Smooth muscle cell of the brain vasculature (primary cell): ENCODE data around the gene WNT7B.

ENCODE experiments used
- DNase-seq: peaks from one replicate; pipeline ENCODE4 v3.0.0-alpha.2; 2012; ENCODE audit warnings: low read depth, low spot score

The WNT7B gene

DNA sequence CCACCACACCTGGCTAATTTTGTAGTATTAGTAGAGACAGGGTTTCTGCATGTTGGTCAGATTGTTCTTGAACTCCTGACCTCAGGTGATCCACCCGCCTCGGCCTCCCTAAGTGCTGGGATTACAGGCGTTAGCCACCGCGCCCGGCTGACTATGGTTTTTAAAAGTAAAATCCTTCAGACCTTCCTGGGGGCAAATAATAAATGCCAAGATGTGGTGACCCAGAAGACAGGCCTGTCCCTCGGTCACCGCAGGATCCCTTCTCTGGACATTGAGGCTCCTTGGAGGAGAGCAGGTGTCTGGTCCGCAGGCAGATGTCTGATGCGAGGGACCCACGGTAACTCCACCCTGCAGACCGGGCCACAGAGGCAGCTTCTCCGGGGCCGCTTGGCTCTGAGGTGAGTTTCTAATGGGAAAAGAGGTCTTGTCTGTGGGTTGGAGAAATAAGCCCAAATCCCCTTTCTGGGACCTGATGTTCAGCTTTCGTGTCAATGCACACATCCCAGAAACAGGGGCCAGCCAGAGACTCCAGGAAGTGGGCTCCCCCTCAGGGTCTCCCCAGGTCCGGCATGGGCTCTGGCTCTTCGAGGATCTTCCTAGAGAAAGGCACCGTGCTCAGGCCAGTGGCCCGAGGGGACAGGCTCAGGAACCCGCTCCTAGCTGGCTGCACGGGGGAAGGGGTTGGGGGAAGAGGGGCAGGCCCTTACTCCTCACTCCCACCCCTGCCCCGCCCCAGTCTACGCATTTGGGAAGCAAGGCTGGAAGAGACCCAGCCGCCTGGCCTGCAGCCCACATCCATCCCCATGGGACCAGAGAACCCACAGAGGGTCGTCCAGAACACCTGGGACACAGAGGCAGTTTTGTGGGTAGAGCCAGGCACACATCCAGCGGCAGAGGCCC is 100.6 kb downstream of the WNT7B start:
- DNase-seq = no peak

DNA sequence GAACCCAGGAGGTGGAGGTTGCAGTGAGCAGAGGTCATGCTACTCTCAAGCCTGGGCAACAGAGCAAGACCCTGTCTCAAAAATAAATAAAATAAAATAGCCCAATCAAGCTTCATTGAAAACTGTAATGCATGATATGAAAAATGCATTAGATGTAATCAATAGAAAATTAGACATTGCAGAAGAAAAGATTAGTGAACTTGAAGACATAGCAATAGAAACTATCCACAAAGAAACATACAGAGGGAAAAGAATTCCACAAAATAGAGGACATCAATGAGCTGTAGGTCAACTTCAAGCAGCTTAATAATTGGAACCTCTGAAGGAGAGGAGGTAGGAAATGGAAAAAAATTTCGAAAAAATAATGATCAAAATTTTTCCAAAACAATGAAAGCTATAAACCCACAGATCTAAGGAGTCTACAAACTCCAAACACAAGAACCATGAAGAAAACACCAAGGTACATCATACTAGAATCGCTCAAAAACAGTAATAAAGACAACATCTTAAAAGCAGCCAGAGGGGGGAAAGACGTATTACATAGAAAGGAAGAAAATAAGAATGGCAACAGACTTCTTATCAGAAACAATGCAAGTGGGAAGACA is 104.2 kb downstream of the WNT7B start:
- no peak for DNase-seq

DNA sequence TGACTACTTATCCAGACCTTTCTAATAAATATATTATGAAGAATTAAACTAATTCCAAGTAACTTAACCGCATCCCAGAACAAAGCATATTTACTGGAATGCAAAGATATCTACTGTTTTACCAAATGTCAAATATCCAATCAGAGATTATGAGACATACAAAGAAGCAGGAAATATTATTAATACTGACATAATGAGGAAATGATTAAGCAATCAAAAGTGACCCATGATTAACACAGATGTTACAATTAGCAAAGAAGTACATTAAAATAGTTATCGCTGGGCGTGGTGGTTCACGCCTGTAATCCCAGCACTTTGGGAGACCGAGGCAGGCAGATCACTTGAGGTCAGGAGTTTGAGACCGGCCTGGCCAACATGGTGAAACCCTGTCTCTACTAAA is 105.2 kb downstream of the WNT7B start:
- no peak for DNase-seq
